GM18868 (cell line): ENCODE data around the gene CYP27A1.
"Not testable (repeated sequence)": the region's sequence is repeated elsewhere in the genome, so short reads cannot be mapped to it uniquely, and the experiment has no call there.

Experiments
- ATAC-seq: cut with Tn5 transposase; IDR thresholded peaks from one replicate; pipeline ENCODE4 v1.9.1; 2021; ENCODE audit warnings: mild to moderate bottlenecking, moderate library complexity; ENCODE audit not compliant: unreplicated experiment

CYP27A1 gene

DNA sequence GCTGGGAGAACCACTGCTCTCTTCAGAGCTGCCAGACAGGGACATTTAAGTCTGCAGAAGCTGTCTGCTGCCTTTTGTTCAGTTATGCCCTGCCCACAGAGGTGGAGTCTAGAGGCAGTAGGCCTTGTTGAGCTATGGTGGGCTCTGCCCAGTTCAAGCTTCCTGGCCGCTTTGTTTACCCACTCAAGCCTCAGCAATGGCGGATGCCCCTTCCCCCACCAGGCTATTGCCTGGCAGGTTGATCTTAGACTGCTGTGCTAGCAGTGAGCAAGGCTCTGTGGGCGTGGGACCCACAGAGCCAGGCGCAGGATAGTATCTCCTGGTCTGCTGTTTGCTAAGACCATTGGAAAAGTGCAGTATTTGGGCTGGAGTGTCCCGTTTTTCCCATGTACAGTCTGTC lies 9.2 kb upstream of the CYP27A1 start:
- ATAC-seq: not testable (repeated sequence)

DNA sequence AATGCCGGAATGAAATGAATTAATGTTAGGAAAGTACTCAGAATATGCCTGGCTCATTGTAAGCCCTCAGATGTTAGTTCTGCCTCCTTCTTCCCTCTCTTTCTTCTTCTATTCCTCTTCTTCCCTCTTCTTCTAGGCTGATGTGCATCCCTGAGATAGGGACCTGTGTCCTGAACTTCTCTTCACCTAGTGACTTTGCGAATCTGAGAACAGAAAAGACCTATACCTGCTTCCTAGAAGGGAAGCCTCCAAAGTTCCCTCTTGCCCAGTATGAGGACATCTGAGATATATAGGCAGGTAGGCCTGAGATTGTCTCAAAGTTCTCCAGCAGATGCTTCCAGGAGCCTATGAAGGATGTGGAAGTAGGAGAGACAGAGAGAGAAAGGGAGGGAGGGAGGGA lies 8.1 kb upstream of the CYP27A1 start:
- no peak for ATAC-seq

DNA sequence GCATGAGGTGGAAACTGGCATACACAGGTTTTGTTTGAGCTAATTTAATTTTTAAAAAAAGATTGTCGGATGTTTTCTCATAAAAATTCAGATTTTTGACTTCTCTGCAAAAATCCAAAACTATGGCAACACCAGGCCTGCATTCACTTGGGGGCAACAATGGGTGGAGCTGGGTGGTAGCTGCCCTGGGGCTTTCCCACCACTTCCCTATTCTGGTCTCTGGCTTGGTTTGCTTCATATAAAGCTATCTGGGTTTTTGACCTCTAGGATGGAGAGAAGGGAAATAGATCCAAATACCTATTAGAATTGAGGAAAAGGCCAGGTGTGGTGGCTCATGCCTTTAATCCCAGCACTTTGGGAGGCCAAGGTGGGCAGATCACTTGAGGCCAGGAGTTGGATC lies 5.5 kb upstream of the CYP27A1 start:
- ATAC-seq: no peak

DNA sequence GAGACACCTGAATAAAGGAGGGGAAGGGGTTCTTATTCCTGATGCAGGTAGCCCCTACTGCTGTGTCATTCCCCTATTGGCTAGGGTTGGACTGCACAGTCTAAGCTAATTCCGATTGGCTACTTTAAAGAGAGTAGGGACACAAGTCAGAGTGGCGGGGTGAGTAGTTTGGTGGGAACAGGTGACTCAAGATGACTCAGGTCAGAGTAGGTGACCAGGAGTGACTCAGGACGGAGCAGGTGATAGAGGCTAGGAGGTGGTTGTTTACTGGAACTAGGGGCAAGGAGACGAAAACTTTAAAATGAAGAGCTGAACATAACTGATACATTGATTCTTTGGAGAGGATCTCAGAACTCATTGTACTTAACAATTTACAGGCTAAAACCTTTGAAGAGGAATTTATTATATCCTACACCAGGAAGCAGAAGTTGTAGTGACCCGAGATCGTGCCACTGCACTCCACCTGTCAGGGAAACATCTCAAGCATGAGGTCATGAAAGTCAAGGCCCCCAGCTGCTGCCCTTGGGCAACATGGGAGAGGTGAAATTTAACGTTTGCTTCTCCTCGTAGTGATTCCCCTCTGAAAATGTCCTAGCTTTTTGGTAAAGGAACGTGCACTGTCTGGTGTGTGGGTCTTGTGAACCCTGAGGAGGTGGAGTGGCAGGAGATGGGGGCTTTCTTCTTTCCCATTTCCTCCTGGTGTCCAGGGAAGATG lies 4.5 kb upstream of the CYP27A1 start:
- ATAC-seq: no peak

DNA sequence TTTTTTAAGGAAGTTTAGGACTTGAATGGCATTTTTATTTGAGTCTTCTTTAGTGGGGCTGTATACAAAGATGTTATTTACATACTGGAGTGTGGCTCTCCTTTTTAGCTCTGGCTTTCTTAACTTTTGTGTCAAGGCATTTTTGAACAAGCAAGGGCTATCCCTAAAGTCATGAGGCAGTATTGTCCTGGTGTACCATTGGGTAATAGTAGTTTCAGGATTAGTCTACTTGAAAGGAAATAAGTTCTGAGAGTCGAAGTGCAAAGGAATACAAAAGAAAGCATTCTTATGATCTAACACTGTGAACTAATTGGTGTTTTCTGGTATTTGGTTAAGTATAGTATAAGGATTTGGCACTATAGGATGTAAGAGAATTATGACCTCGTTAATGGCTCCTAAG lies 1.9 kb upstream of the CYP27A1 start:
- ATAC-seq: no peak

DNA sequence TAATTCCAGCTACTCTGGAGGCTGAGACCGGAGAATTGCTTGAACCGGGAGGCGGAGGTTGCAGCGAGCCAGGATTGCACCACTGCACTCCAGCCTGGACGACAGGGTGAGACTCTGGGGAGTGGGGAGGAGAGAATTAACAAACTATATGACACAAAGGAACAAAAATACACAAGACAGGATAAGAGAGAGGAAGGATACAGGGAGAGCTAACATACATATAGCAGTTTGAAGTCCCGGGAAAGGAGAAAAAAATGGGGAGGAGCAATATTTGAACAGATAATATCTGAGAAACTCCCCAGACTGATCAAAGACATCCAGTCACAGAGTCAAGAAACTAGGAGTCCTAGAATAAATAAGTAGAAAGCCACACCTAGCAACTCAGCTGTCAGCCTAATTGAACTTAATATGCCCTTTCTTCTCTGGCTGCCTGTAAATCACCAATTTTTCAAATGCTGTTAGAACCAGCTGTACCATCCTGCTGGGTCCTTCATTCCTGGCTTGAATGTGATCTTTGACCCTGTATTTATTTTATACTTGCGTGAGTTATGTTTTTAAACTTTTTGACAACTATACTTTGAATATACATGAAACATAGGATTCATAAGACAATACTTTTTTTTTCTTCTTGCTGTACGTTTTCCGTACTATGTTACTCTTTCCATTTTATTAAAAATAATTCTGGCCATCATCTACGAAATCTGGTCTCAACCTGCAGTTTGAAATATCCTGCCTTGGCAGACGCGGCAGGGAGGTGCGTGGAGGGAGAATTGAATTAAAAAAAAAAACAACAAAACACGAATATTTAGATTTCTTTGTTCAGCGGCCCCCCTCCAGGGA lies 876 bp upstream of the CYP27A1 start:
- ATAC-seq: no peak

DNA sequence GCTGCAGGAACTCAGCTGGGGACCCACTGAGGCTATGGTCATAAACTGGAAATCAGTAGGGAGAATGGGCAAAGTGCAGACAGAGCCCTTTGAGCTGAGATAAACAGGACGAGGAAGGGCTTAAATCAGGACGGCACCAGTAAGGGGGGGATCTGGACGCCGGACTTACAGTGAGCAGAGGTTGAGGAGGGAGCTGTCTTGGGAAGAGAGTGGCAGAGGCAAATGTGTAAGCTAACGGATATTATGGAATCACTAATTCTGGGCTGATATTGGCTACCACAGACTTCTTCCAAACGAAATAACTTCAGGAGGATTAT lies 539 bp downstream of the CYP27A1 start:
- no peak for ATAC-seq

DNA sequence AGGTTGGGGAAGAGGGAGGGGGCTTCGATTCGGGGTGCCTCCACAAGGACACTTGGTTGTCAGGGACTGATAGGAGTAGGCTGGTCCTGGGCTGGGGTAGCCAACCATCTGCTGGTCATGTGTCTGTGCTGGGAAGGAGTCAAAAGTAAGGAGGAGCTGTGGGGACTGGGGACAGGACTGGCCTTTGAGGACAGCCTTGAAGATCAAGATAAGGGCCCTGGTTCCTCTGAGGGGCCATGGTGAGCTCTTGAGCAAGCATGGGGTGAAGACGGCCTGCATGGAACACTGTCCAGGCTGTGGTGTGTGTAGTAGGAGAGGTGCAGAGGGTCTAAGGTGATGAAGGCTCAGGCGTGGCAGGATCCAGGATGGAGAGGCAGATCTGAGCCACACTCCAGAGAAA lies 1.7 kb downstream of the CYP27A1 start:
- ATAC-seq: no peak

DNA sequence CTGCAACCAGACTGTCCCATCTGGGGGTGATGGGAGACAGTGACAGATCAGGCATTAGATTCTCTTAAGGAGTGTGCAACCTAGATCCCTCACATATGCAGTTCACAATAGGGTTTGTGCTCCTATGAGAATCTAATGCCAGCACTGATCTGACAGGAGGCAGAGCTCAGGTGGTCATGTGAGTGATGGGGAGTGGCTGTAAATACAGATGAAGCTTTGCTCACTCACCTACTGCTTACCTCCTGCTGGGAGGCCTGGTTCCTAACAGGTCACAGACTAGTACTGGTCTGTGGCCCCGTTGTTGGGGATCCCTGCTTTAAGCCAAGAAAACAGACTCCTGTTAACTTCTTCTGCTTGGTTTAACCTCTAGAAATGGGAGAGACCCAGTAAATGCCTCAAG lies 3.2 kb downstream of the CYP27A1 start:
- ATAC-seq: no peak

DNA sequence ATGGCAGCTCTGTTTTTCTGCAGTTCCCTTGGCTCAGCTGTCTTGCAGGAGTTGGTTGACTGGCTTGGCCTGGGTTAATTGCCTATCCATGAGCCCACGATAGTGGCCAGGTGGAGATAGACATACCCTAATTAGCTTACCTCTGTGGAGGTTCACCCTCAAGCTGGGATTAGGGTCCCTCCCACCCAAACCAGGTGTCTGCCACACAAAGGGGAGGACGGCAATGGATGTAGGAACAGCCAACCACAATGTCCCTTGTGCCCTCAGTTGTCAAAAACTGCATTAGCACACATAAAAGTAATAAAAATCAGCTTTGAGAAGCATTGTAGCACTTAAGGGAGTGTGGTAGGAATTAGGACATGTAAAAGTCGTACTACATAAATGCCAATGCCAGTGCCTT lies 4.2 kb downstream of the CYP27A1 start:
- ATAC-seq: no peak

DNA sequence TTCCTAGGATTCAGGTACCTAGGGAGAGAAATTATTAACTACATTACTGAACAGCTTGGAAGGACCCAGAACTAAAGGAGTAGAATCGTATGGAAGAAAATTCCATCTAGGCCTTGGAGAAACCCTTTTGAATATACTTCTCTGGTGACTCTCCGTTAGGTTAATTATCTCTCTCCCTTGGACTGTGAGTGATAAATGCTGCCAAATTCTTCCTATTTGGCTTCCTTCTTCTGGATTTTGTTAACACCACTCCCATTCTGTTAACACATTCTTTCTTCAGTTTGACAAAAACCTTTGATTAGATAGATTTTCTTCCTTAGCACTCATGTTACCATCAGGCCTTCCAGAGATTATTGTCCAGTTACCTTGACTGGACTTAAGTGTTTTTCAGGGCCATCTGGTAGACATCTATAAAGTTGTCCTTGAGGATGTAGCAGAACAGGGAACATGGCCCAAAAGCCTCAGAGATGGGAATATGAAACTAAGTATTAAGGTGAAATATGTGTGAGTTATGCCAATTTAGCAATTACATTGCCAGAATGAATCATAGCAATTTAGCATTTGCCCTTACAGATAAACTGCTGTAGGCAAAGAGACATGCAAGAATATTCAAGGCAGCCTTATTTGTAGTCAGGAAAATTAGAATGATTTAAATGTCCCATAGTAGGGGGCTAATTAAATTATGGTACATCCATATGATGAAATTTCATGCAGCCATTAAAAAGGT lies 6.7 kb downstream of the CYP27A1 start:
- no peak for ATAC-seq

DNA sequence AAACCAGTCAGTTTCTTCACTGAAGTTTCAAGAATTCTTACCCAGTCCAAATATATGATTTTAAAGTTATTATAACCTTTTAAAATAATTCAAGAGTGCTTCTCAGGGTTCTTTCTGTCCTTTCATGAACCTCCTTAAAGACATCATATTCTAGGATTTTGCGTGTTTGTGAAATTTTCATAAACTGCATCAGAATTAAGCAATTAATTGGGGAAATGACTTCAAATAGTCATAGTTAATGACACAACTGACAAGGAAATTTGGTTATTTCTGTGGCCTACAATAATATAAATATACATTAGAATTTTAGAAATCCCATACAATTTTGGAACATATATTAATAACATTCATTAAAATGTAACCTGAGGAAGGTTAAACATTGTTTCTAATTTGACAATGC lies 10.5 kb downstream of the CYP27A1 start:
- ATAC-seq: no peak

DNA sequence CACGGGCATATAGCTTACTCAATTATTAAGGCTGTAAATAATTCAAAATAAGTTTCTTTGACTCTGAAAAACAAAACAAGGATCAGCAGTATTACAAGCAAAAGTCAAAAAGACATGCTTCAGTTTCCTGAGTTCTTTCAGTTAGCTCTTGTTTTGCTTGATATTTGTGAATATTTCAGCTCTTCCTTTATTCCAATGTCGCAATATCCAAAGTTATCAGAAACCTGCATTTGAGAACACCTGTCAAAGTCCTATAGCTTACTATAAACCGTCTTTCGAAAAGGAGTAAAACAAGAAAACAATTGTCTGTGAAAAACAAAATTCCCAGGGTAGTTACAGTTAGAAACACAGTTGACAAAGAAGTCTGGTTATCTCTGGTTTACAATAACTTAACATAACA lies 14.7 kb downstream of the CYP27A1 start:
- no peak for ATAC-seq

DNA sequence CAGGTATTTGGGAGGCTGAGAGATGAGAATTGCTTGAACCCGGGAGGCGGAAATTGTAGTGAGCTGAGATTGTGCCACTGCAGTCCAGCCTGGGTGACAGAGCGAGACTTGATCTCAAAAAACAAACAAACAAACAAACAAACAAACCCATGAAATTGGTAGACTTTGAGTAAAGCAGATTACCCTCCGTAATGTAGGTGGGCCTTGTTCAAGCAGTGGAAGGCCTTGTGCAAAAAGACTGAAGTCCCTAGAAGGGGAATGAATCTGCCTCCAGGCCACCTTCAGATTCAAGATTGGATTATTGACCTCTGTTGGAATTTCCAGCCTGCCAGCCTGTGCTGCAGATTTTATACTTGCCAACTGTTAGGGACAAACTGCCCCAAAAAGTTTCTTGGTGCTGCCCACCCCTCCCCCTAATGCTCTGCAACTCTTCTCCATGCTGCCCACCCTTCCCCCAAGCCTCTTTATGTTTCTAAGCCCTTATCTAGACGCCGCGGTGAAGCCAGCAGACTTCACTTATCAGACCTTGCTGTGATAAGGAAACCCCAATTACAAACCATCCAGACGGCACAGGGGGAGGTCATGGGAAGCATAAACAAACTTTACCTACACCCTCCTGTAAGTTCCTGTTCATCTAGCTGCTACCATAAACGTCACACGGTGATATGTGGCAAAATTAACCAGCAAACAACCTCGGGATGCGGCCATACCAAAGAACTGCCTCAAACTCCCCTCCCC lies 17.0 kb downstream of the CYP27A1 start:
- no peak for ATAC-seq

DNA sequence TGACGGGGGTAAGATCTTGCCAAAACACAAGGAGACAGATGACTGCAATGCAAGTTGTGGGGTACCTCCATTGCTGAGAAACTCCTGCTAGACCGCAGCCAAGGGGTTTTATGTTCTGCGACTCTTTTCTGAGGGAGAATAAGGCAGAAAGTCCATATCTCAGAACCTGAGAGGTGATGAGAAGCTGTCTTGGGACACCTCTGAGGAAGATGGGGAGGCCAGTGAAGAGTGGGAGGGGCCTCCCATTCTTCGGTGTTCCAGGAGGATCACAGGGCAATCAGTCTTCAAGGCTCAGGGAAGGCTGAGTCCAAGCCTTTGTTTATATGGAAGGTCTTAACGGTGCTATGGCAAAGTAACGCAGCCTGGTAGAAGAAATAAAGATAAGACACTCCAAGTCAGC lies 18.0 kb downstream of the CYP27A1 start:
- ATAC-seq: no peak

DNA sequence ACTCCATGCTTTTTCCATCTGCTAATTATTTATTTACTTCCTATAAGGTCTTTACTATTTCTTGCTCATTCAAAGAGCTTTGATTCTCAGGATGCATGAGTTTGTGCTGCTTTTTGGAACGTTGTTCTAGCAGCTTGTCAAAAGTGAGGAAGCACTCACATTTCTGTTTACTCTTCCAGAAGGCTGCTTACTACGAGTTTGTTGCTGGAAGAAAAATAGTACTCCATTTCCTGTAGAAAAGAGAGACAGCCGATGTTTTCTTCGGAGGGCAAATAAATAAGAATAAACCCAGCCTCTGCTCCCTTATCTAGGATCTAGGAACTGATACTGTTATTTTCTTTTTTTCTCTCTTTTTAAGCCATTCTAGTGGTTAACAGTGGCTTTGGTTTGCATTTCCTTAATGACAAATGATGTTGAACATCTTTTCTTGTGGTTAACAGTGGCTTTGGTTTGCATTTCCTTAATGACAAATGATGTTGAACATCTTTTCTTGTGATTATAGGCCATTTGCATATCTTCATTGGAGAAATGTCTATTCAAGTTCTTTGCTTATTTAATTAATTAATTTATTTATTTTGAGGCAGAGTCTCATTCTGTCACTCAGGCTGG lies 20.5 kb downstream of the CYP27A1 start:
- ATAC-seq: no peak

DNA sequence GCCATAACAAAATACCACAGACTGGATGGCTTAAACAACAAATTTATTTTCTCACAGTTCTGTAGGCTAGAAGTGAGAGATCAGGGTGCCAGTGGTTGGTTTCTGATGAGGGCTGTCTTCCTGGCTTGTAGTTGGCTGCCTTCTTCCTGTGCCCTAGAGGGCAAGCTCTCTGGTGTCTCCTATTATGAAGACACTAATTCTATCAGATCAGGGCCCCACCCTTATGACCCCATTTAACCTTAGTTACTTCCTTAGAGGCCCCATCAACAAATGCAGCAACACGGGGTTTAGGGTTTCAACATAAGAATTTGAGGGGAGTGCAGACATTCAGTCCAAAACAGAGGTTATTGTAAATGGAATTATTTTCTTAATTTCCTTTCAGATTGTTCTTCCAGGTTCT lies 22.9 kb downstream of the CYP27A1 start:
- no peak for ATAC-seq

DNA sequence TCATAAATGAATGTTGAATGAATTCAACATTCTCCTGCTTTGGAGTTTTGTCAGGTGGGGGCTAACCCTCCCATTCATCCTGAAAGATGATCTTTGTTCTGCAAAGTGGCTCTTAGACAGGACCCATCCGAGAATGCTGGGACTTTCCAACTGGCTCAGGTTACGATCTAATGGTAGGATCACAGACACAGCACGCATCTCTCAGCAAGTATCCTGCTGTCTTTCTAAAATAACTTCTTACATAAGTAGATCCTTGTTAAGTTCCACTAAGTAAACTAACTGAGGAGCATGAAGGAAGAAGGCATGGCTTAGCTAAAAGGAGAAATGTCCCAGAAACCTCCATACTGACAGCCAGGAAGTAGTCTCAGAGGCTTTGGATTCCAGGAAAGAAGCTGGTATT lies 23.7 kb downstream of the CYP27A1 start:
- ATAC-seq: peak; percentile 55

DNA sequence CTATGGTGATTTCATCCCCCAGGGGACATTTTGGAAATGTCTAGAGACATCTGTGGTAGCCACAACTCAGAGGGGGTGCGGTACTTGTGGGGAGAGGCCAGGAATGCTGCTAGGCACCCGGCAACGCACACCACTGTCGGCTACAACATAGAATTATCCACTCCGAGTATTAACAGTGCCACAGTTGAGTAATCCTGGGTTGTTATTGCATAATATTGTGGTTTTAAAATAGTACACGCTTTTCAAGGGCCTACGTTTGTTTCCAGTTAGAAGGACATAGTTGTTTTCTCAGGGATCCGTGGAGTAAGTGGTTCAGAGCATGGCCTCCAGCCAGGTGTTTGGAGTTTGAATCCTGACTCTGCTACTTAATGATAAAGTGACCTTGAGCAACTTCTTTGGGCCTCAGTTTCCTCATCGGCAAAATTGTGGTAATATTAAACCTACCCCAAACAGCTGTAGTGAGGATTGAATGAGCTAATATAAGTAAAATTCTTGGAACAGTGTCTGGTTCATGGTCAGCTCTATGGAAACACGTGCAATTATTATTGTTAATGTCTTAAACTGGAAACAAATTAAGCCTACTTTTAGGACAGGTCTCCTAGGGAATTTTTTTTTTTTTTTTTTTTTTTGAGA lies 24.5 kb downstream of the CYP27A1 start:
- peak; percentile 84 for ATAC-seq

DNA sequence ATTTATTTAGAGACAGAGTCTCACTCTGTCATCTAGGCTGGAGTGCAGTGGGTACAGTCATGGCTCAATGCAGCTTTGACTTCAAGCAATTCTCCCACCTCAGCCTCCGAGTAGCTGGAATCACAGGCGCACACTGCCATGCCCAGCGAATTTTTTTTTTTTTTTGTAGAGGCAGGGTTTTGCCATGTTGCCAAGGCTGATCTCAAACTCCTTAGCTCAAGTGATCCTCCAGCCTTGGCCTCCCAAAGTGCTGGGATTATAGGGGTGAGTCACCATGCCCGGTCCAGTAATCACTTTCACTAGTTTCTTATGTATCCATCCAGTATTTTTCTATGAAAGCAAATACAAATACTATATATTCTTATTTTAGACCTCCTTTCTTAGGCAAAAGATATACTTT lies 25.7 kb downstream of the CYP27A1 start:
- ATAC-seq: no peak
